ENCODE results near the gene MGME1. TPM values are rescaled to one million over a fixed set of nuclear protein-coding genes. Genes with fewer than 3 reads are reported as not detected.

Gene MGME1
- total RNA-seq, 1 experiment from 2014 or later = 26.5 TPM

DNA sequence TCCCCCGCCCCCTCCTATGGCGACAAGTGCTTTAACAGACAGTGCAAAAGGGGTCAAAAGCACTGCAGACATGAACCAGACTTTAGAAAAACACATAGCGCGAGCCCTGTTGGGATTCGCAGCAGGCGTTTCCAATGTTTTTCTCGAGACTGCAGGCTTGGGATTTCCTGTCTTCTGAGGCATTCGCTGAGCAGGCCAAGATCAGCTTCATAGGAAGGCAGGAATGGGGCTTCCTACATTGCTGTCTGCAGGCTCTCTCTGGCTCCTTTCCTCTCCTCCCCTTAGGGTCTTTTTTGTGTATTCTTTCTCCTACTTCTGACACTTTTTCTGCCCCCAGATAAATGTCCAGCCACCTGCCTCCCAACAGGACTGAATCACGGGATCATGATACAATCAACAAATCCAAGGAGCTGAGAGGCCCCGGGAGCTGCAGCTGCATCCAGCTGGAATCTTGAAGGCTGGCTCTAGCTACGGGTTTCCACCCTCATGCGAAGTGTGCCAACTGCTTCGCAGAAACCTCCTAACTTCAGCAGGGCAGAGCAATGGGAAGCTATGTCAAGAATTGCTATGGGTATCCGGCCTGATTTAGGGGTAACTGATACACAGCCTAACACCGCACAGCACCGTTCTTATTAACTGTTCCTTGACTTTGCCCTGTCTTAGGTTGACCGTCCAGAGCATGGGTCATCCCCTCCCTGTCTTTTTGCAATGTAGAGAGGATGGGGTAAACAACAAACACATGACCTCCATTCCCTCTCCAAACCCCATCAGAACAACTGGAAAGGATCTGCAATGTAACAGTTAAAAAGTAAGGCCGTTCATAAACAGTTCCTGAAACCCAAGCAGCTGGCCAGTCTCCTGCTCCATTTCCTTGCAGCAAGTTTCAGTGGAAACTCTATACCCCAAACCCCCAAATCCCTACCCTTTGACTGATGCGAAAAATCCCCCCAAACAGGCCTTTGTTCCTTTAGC is 31.8 kb upstream of the MGME1 start:
- H3K27me3 ChIP-seq (ENCODE audit: low read length) = no peaks in the 10 kb centered on the region
- H4K20me1 ChIP-seq (ENCODE audit: insufficient read depth, low read depth, low read length) = peaks cover 22% of the 10 kb centered on the region; the same call in 1 of the 2 replicates
- no peaks in the 10 kb centered on the region for H3K79me2 ChIP-seq (ENCODE audit: low read length)
- no peak overlapping the region for H3K27ac ChIP-seq (ENCODE audit: low read length)
- no peak overlapping the region for H3K4me2 ChIP-seq (ENCODE audit: low read depth, low read length, poor library complexity, severe bottlenecking)
- H3K4me1 ChIP-seq (ENCODE audit: low read length) = peaks cover 30% of the 10 kb centered on the region
- H3K9me3 ChIP-seq (ENCODE audit: low read length) = no peaks in the 10 kb centered on the region; the same call in 1 of the 2 replicates
- no peak overlapping the region for H2AFZ ChIP-seq (ENCODE audit: low read length)
- no peak for DNase-seq
- H3K9me2 ChIP-seq (replicated peaks; ENCODE audit: insufficient read depth, low read length) = no peaks in the 10 kb centered on the region
- H3K9ac ChIP-seq (ENCODE audit: low read length) = no peak overlapping the region
- peaks cover 13% of the 10 kb centered on the region for H3K36me3 ChIP-seq (ENCODE audit: insufficient read depth, low read length)
- H3K4me3 ChIP-seq (ENCODE audit: low read length) = no peak overlapping the region

DNA sequence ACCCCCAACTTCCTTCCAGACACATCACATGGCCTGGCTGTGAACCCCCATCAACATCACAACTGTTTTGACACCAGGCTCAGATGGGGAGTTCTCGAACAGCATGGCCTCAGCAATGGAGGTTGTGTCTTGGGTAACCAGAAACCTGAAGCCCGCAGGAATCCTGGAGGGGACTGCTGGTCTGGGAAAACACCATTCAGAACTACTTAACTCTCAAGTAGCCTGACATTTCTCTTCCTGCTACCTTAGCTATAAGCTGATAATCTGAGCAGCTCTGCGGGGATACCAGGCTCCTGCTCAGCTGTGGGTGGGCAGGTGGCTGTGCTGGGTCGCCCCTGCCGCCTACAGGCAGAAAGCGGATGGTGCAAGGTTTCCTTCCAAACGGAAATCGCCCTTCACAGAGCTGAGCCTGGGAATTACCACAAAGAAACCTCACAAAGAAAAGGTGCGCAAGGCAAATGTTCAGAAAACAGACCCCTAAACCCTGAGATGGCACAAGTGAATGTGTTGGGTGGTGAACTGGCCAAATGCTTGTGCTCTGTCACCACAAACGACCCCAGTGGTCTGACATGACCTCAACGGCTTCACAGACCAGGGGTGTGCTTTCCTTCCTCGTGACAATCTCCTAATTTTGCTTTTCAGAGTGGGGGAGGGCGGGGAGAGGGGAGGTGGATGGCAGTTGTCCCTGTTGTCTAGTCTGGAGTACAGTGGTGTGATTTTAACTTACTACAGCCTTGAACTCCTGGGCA is 29.8 kb upstream of the MGME1 start:
- Histone ChIP-seq H3K27ac (ENCODE audit: low read length) (peak overlapping the region; percentile 97), H3K27me3 (ENCODE audit: low read length) (no peaks in the 10 kb centered on the region), H2AFZ (ENCODE audit: low read length) (no peak overlapping the region), H3K79me2 (ENCODE audit: low read length) (no peaks in the 10 kb centered on the region), H3K9me2 (replicated peaks; ENCODE audit: insufficient read depth, low read length) (no peaks in the 10 kb centered on the region), H3K9me3 (ENCODE audit: low read length) (no peaks in the 10 kb centered on the region), H3K4me2 (ENCODE audit: low read depth, low read length, poor library complexity, severe bottlenecking) (no peak overlapping the region), H4K20me1 (ENCODE audit: insufficient read depth, low read depth, low read length) (peaks cover 31% of the 10 kb centered on the region), H3K4me1 (ENCODE audit: low read length) (peaks cover 49% of the 10 kb centered on the region), H3K9ac (ENCODE audit: low read length) (no peak overlapping the region), H3K4me3 (ENCODE audit: low read length) (no peak overlapping the region), H3K36me3 (ENCODE audit: insufficient read depth, low read length) (peaks cover 25% of the 10 kb centered on the region)
- DNase-seq = peak; percentile 87

DNA sequence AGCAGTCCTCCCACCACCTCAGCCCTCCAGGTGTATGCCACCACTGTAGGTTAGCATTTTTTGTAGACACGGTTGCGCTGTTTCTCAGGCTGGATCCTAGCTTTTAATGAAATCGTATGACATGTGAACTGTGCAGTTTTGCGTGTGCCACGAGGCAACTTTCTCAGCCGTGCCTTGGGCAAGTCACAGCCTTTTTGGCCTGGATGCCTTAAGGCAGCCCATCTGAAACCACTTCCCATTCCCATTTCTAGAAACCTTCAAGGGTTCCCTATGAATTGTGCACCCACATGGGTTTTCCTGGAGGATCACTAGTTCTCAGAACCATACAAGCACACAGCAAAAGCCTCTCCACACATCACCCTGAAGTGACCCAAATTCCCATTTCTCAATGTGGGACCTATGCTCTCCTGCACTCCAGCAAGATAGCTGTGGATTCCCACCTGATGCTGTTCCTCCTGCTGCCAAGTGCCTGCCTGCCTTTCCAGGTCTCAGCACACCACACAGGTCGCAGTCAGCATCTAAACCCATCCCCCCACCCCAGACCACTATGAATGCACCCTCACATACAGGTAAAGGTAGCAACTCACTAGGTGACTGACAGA is 29.1 kb upstream of the MGME1 start:
- Histone ChIP-seq H3K4me1 (ENCODE audit: low read length) (peaks cover 56% of the 10 kb centered on the region), H3K27ac (ENCODE audit: low read length) (peak overlapping the region; percentile 97), H3K4me2 (ENCODE audit: low read depth, low read length, poor library complexity, severe bottlenecking) (no peak overlapping the region)

DNA sequence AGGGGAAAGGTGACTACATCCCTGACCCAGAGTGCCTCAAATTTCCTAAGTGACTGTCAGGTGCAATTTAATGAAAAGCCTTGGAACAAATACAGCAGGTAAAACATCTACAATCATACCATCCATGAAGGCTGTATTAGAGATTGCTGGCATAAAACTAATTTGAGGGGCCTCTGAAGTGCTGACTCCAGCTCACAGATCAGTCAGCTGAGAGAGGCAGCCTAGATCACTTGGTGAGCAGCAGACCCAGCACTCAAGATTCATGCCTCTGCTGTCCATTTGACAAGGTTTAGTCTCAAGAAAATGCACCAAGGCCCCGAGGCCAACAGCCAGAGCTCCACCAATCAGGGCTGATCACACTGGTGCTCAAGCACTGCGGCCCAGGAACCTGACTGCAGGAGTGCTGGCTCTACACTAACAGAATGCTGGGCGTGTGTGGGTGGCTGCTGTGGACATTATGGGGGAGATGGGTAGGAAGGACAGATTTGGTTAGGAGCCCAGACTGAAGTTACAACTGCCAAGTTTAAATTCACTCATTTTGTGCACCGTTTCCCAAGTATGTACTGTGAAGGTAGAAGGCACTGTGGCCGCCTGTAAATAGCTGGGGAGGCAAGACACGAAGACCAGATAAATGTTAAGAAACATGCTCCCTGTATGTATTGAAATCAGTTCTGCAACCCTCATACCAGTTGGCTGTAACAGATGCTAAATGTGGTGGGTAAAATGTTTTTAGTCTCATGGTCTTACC is 28.4 kb upstream of the MGME1 start:
- Histone ChIP-seq H4K20me1 (ENCODE audit: insufficient read depth, low read depth, low read length) (peaks cover 39% of the 10 kb centered on the region), H3K27ac (ENCODE audit: low read length) (peak overlapping the region; percentile 97), H3K4me2 (ENCODE audit: low read depth, low read length, poor library complexity, severe bottlenecking) (no peak overlapping the region), H3K4me3 (ENCODE audit: low read length) (no peak overlapping the region), H3K9ac (ENCODE audit: low read length) (no peak overlapping the region), H3K9me2 (replicated peaks; ENCODE audit: insufficient read depth, low read length) (no peaks in the 10 kb centered on the region), H2AFZ (ENCODE audit: low read length) (no peak overlapping the region), H3K79me2 (ENCODE audit: low read length) (0 out of 2 replicates have a peak, but pooled peaks cover 5% of the 10 kb centered on the region), H3K36me3 (ENCODE audit: insufficient read depth, low read length) (peaks cover 33% of the 10 kb centered on the region), H3K9me3 (ENCODE audit: low read length) (no peaks in the 10 kb centered on the region), H3K27me3 (ENCODE audit: low read length) (no peaks in the 10 kb centered on the region), H3K4me1 (ENCODE audit: low read length) (peaks cover 62% of the 10 kb centered on the region)
- peak; percentile 68 for DNase-seq

More for the DNA sequence above, 29.1 kb upstream of the MGME1 start:
- Histone ChIP-seq H2AFZ (ENCODE audit: low read length) (no peak overlapping the region), H3K79me2 (ENCODE audit: low read length) (0 out of 2 replicates have a peak, but pooled peaks cover under 1% of the 10 kb centered on the region), H3K9ac (ENCODE audit: low read length) (no peak overlapping the region; the same call in 1 of the 2 replicates), H3K9me3 (ENCODE audit: low read length) (no peaks in the 10 kb centered on the region), H3K4me3 (ENCODE audit: low read length) (no peak overlapping the region), H3K9me2 (replicated peaks; ENCODE audit: insufficient read depth, low read length) (no peaks in the 10 kb centered on the region), H4K20me1 (ENCODE audit: insufficient read depth, low read depth, low read length) (peaks cover 32% of the 10 kb centered on the region), H3K27me3 (ENCODE audit: low read length) (no peaks in the 10 kb centered on the region), H3K36me3 (ENCODE audit: insufficient read depth, low read length) (peaks cover 26% of the 10 kb centered on the region)
- peak; percentile 67 for DNase-seq

DNA sequence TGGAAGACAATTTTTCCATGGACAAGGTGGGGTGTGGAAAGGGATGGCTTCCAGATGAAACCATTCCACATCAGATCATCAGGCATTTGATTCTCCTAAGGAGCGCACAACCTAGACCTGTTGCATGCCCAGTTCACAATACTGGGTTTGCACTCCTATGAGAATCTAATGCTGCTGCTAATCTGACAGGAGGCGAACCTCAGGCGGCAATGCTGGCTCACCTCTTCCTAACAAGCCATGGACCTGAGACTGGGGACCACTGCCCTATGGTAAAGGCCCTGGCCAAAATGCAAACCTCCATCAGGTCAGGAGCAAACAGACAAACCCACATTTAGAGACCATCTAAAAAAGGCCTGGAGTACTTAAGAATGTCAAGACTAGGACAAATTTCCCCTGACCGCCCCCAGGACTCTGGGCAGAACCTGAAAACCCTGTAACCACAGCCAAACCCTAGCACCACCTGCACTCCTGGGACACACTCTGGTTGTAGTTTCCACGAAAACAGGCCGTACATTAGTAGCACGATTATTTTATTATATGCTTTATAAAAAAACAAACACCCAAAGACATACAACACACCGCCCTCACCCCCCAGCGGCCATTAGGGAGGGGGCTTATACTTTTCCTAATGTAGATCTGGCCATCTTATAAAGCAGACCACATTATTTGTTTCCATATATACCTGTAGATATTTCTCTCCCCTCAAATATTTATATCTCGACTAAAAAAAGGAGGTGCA is 27.6 kb upstream of the MGME1 start:
- H3K4me1 ChIP-seq (ENCODE audit: low read length) = peaks cover 71% of the 10 kb centered on the region

DNA sequence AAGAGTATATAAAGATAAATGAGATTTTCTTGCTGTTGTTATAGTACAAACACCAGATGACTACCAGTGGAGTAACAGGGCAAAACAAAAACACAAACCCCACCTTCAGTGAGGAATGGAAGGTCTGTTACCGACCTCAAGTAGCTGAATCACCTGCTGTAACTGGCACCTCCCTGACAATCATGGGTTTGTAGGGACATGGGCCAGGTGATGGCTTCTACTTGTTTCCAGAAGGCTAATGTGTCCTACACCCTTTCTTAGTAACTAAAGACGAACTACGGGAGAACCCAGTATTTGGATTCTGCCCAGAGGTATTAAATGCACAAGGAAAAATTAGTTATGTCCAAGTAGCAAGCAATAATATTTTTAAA is 27.0 kb upstream of the MGME1 start:
- Histone ChIP-seq H3K79me2 (ENCODE audit: low read length) (peaks cover 13% of the 10 kb centered on the region), H4K20me1 (ENCODE audit: insufficient read depth, low read depth, low read length) (peaks cover 50% of the 10 kb centered on the region), H2AFZ (ENCODE audit: low read length) (no peak overlapping the region), H3K27ac (ENCODE audit: low read length) (peak overlapping the region; percentile 97), H3K36me3 (ENCODE audit: insufficient read depth, low read length) (peaks cover 44% of the 10 kb centered on the region), H3K4me1 (ENCODE audit: low read length) (peaks cover 76% of the 10 kb centered on the region), H3K27me3 (ENCODE audit: low read length) (no peaks in the 10 kb centered on the region), H3K9me3 (ENCODE audit: low read length) (no peaks in the 10 kb centered on the region), H3K9ac (ENCODE audit: low read length) (no peak overlapping the region), H3K4me3 (ENCODE audit: low read length) (no peak overlapping the region), H3K9me2 (replicated peaks; ENCODE audit: insufficient read depth, low read length) (no peaks in the 10 kb centered on the region), H3K4me2 (ENCODE audit: low read depth, low read length, poor library complexity, severe bottlenecking) (no peak overlapping the region)
- no peak for DNase-seq

More for the DNA sequence above, 27.6 kb upstream of the MGME1 start:
- H3K79me2 ChIP-seq (ENCODE audit: low read length) = peaks cover 12% of the 10 kb centered on the region
- no peaks in the 10 kb centered on the region for H3K9me2 ChIP-seq (replicated peaks; ENCODE audit: insufficient read depth, low read length)
- no peaks in the 10 kb centered on the region for H3K9me3 ChIP-seq (ENCODE audit: low read length)
- peaks cover 47% of the 10 kb centered on the region for H4K20me1 ChIP-seq (ENCODE audit: insufficient read depth, low read depth, low read length)
- no peak for DNase-seq
- H3K4me2 ChIP-seq (ENCODE audit: low read depth, low read length, poor library complexity, severe bottlenecking) = no peak overlapping the region
- peak overlapping the region; percentile 97 for H3K27ac ChIP-seq (ENCODE audit: low read length)
- H3K9ac ChIP-seq (ENCODE audit: low read length) = no peak overlapping the region
- H3K27me3 ChIP-seq (ENCODE audit: low read length) = no peaks in the 10 kb centered on the region
- H3K36me3 ChIP-seq (ENCODE audit: insufficient read depth, low read length) = peaks cover 42% of the 10 kb centered on the region
- H2AFZ ChIP-seq (ENCODE audit: low read length) = no peak overlapping the region
- no peak overlapping the region for H3K4me3 ChIP-seq (ENCODE audit: low read length)

DNA sequence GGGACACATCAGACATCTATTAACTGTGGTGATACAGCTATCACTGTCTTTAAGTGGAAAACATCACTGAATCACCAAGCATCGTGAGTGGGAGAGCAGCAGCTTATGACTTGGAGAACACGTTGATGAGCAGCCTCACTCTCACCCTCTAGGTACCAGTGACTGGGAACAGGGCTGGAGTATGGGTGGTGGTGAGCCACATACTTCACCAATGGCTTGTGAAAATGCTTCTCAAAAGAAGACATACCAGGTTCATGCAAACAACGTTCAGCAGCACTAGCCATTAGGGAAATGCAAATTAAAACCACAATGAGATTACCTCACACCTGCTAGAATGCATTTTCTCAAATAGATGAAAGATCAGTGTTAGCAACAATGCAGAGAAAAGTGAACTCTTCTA is 25.5 kb upstream of the MGME1 start:
- H3K4me1 ChIP-seq (ENCODE audit: low read length) = peaks cover 92% of the 10 kb centered on the region
- peak overlapping the region; percentile 97 for H3K27ac ChIP-seq (ENCODE audit: low read length)
- no peaks in the 10 kb centered on the region for H3K9me3 ChIP-seq (ENCODE audit: low read length)
- peaks cover 58% of the 10 kb centered on the region for H3K36me3 ChIP-seq (ENCODE audit: insufficient read depth, low read length)
- no peaks in the 10 kb centered on the region for H3K27me3 ChIP-seq (ENCODE audit: low read length)
- H2AFZ ChIP-seq (ENCODE audit: low read length) = no peak overlapping the region
- peak; percentile 89 for DNase-seq
- H3K9ac ChIP-seq (ENCODE audit: low read length) = peak overlapping the region; percentile 48
- H3K4me2 ChIP-seq (ENCODE audit: low read depth, low read length, poor library complexity, severe bottlenecking) = peak overlapping the region; percentile 80
- H3K4me3 ChIP-seq (ENCODE audit: low read length) = peak overlapping the region; percentile 53
- H3K79me2 ChIP-seq (ENCODE audit: low read length) = peaks cover 14% of the 10 kb centered on the region
- peaks cover 59% of the 10 kb centered on the region for H4K20me1 ChIP-seq (ENCODE audit: insufficient read depth, low read depth, low read length)
- H3K9me2 ChIP-seq (replicated peaks; ENCODE audit: insufficient read depth, low read length) = no peaks in the 10 kb centered on the region
